GM19025 (cell line): ENCODE results near the gene KCNQ2.

Source experiments
- ATAC-seq: cut with Tn5 transposase; IDR thresholded peaks from one replicate; pipeline ENCODE4 v1.9.1; 2021; ENCODE audit warnings: mild to moderate bottlenecking, low read depth, moderate library complexity; ENCODE audit not compliant: unreplicated experiment

The KCNQ2 gene

GRCh38 chr20:63422653-63423052, 49.8 kb downstream of the KCNQ2 start:
- no peak for ATAC-seq

DNA sequence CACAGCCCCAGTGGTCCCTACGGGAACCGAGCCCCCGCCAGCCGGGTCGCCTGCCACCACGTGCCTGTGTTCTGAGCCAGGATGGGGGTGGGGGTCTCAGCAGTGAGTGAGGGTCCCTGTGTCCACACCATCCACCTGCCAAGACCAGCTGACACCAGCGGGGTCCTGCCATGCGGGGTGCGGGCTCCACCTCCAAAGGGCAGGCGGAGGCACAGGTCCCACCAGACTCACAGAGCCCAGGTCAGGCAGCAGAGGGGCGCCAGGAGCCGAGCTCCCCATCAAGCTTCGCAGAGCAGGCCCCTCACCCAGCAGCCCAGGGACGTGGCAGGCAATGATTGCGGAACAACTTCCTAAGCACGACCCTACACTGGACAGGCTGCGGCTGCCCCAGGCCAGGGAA, 50.5 kb downstream of the KCNQ2 start:
- ATAC-seq = no peak

- ATAC-seq = no peak
Observed at GRCh38 chr20:63421094-63421692, 51.3 kb downstream of the KCNQ2 start.

- no peak for ATAC-seq
Observed at GRCh38 chr20:63420359-63421093, 51.9 kb downstream of the KCNQ2 start.

DNA sequence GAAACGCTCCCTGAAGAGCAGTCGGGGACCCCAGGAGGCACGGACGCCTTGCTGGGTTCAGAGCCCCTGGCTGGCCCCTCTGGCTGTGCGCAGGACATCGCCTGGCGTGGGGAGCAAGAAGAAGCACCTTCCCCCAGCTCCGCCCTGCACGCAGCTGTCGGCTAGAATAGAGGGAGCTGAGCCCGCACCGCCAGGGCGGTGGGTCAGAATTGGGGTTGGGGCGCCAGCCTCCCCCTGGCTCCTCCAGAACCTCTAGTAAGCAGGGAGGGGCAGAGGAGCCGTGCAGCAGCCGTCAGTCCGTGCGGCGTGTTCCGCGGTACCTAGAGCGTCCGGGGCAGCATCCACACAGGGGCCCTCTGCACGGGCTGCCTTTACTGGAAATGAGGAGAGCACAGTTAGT, 53.2 kb downstream of the KCNQ2 start:
- no peak for ATAC-seq

DNA sequence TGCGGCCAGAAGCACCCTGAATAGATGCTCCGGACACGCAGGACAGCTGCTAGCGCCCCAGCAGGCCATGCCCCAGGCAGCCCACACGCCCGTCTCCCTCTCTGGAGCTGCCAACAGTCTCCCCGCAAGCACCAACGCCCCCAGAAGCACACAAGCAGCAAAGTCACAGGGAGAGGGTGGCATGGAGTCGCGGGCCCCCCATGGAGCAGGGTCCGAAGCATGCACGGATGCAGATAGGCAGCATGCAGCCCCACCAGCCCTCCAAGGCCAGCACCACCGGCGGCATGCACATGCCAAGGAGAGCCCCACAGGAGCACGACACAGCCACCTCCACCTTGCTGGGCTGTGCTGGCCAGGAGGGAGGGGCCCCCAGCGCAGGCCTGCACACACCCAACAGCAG, 53.8 kb downstream of the KCNQ2 start:
- ATAC-seq = no peak

DNA sequence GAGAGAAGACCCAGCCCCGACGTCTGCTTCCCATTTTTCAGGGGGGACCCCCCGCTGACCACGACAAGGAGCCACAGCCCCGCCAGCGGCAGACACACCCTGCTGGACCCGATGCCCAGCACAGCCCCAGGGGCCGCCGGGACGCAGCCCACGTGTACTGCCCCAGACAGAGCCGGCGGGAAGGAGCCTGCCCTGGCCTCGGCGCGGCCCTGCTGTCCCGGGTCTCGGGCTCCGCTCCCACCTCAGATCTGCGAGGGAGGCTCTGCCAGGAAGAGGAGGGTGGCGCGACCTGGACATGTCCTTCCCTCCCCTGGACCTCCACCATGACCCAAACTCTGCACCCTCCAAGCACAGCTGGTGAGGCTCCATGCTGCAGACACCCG, 54.7 kb downstream of the KCNQ2 start:
- no peak for ATAC-seq

DNA sequence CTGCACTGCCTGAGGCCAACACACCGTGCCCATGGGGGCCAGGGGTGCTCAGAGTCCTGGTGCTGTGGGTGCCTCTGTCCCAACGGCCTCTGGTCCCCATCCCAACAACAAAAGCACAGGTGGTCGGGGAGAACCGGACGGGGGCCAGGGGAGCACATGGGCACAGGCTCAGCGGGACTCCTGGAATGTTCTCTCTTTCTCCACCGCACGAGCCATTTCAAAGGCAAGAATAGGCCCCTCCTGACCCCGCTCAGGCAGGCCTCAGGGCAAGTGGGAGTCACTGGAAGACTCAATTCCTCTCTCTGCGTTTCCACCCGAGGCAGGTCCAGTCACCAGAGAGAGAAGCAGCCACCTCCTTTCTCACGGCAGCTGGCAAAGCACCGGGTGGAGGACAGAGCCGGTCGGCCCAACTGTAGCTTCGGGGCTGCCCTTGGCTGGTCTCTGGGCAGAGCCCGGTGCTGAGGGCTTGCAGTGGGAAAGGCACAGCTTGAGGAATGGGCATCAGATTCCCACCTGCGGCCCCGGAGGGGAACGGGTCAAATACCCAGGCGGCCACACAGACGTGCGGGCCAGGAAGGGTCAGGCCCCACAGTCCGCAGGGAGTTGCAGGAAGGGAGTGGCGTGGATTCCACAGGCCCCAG, 55.2 kb downstream of the KCNQ2 start:
- no peak for ATAC-seq

- no peak for ATAC-seq
Observed at GRCh38 chr20:63416631-63417030, 55.8 kb downstream of the KCNQ2 start.

DNA sequence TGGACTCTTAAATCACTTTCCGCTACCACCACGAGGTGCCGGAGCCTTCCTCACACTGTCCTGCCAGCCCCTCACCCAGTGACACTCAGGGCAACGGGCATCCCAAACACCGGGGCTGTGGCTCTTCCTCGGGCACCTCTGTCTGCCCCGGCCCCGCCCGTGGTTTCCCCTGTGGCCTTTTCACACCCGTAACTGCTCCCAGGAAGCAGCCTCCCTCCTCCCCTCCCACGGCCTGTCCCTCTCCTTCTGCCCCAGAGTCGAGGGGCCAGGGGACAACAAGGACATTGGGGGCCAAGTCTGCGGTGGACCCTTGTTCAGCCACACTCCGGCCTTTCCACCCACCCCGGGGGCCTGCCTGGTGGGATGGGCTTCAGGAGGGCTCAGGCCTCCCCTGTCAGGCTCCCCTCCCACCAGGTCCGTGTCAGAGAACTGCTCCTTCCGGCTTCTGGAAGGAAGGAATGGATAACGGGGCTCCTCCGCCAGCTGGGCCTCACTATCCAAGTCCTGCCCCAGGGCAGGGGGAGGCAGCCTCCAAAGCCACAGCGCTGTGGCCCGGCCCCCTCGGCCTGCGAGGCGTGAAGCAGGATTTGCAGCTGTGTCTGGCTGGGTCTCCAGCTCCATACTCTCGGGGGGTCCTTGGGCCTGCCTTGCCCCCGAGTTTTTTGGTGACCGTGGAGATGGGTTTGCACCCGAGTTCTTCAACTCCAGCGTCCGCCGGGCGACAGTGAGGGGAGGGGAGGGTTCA, 56.6 kb downstream of the KCNQ2 start:
- ATAC-seq = no peak

DNA sequence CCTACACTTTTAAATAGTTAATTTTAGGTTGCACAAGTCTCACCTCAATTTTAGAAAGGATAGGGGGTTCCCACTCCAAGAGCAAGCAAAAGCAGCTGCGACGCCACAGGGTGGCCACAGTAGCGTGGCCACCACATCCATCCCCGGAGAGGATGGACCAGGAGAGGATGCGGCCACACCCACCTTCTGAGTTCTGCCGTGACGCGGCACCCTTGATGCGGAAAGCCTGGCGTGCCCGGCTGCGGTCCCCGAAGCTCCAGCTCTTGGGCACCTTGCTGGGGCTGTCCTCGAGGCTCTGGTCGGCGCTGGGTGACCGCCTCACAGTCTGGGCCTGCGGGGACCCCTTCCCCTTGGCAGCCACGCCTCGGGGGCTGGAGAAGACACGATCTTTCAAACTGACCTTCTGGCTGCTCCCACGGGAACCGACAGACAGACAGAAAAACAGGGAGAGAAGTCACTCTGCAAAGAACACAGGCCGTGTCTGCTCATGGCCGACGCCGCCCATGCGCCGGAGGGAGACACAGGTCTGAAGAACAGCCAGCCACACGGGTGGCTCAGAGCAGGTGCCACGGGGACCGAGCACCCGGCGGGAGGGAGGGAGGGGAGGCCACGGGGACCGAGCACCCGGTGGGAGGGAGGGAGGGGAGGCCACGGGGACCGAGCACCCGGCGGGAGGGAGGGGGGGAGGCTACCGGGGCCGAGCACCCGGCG, 57.6 kb downstream of the KCNQ2 start:
- ATAC-seq = no peak

GRCh38 chr20:63413963-63414684, 58.3 kb downstream of the KCNQ2 start:
- no peak for ATAC-seq

- ATAC-seq = no peak
Observed at GRCh38 chr20:63413323-63413722, 59.1 kb downstream of the KCNQ2 start.

GRCh38 chr20:63412889-63413288, 59.6 kb downstream of the KCNQ2 start:
- ATAC-seq = no peak

GRCh38 chr20:63411898-63412631, 60.4 kb downstream of the KCNQ2 start:
- ATAC-seq = no peak

GRCh38 chr20:63411151-63411897, 61.1 kb downstream of the KCNQ2 start:
- no peak for ATAC-seq

GRCh38 chr20:63409834-63410435, 62.5 kb downstream of the KCNQ2 start:
- ATAC-seq = no peak
